Stimulated activated CD4-positive, alpha-beta T cell treated with anti-CD3 and anti-CD28 coated beads, Interleukin-4, amount 100 ng/mL, for 4 hours (primary cell): Measurements from ENCODE around the gene IQCK.

Experiments used
- DNase-seq, 2 experiments: peaks; one replicate each; pipeline ENCODE4 v3.0.0-alpha.2; 2020

Gene IQCK

GRCh38 chr16:19722269-19722952 is 4.3 kb downstream of the IQCK start:
- DNase-seq, result no peak

- DNase-seq, result no peak
Measured at GRCh38 chr16:19722981-19723380, 4.9 kb downstream of the IQCK start.

GRCh38 chr16:19728636-19728965 is 10.5 kb downstream of the IQCK start:
- no peak for DNase-seq

DNA sequence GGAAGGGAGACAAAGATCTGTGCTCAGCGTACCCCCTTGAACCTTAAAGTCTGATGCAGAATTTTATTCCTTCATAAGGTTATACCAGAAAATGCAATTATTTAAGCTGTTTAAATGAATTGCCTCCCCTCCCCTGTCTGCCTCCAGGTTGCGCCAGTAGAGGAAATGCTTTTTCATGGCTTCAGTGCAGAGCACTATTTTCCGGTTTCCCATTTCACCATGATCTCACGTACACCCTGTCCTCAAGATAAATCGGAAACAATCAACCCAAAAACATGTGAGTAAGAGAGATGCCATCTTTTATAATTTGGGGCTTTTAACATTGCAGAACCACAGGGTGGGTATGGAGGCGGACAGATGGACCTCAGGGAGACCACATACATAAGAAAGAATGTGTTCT is 15.5 kb downstream of the IQCK start:
- DNase-seq, result no peak

DNA sequence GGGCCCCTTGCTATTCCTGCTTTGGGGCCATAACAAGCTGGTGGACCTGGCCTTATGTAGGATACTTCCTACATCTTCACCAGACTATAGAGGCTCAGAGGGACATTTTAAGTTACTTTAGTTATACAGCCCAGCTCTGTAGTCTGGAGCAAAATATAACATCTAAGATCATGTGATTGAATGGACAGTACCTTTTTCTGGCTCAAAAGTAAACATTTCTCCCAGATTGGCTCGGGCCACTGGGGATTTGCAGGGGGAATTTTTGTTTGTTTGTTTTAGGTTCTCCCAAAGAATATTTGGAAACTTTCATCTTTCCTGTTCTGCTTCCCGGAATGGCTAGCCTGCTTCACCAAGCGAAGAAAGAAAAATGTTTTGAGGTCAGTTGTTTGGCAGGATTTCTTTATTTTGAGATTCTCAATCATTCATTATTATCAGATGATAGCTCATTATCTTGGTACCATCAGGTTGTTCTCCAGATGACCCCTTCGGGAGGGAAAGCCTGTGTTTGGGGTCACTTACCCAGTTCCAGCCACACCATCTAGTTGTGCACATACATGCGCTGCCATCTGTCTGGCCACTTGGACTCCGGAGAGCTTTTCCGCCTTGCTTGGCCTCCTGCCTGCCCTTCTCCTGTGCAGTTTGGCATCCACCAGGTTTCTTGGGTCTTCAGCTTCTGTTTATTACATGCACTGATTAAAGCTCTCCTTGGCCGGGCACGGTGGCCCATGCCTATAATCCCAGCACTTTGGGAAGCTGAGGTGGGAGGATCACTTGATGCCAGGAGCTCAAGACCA is 17.2 kb downstream of the IQCK start:
- no peak for DNase-seq

DNA sequence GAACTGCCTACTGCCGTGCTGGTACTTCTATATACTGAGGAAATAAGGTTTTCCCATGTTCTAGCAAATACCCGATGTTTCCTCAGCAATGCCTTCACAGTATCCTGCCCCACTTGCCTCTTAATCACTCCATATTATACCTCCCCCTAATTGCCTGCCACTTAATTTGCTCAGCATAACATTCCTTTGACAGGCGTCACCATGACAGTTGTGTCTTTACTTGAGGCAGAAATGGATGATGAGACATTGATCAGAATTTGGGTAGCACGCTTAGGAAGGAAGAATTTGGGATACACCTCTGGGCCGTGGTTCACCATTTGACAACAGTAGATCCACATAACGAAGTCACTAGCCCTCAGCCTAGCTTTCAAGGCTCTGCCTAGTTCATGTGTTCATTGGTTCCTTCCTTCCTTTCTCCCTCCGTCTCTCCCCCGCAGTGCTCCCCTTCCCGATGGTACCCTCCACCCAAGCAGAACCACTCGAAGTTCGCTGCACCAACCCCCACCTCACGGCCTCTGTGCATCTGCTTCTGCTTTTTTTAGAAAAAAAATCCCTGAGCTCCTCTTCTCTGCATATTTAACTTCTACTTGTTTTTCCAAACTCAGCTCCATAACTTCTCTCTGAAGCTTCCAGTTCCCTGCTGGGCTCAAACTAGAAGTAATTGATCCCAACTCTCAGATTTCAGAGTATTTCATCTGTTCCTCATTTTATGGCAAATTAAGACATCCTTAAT is 19.4 kb downstream of the IQCK start:
- no peak for DNase-seq

DNA sequence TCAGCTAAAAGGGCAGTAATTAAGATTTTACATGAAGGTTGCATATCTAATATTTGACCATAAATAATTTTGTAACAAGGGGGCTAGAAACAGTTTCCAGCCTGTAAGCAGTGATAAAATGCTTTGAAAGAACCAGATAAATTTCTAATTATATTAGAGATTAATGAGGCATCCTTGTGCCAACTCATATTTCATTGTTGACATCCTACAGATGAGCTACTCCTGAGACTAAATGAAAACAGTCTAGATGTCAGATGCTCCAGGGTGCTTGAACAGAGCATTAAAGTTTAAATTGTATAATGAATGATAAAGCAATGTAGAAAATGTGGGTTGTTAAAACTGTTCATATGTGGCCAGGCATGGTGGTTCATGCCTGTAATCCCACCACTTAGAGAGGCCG is 23.3 kb downstream of the IQCK start:
- no peak for DNase-seq

- no peak for DNase-seq
Measured at GRCh38 chr16:19743816-19744159, 25.7 kb downstream of the IQCK start.

DNA sequence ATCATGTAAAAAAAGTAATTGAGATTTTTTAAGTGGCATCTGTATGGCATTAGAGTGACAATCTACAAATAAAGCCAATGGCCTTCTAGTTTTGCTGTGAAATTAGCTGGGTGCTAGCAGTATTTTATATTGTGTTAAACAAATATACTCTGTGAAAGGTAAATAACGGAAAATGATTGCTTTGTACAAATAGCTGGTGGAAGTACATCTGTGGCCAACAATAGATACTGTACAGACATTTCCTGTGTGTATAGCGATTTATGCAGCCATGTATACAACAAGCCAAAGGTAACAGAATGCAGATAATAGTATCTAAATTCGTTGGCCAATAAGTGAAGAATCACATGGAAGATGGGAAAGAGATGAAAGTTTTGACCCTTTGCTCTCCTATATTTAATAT is 26.6 kb downstream of the IQCK start:
- no peak for DNase-seq

DNA sequence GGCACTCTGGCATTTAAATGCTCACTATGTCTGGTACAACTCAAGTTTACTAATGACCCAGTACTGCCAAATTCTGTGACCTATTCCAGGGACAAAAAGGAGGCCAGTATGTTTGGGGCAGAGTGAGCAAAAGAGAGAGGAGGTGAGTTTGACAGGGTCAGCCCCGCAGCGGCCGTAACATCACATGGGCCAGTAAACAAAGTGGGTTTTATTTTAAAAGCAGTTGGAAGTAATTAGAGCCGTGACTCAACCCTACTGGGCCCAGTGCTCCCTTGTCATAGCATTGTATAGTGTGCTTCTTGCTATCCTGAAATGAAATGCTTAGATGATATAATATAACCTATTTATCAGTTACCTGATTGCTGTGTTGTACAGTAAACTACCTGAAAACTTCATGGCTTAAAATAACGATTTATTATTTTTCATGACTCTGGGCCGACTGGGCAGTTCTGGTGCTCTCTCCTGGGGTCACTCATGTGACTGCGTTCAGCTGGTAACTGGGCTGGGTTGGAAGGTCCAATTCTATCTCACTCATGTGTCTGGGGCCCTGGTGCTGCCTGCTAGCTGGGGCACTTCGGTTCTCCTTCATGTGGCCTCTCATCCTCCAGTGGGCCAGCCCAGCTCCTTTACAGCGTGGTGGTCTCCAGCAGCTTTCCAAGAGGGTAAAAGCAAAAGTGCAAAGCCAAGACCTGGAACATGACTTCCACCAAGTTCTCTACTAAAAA is 27.4 kb downstream of the IQCK start:
- DNase-seq, result no peak

DNA sequence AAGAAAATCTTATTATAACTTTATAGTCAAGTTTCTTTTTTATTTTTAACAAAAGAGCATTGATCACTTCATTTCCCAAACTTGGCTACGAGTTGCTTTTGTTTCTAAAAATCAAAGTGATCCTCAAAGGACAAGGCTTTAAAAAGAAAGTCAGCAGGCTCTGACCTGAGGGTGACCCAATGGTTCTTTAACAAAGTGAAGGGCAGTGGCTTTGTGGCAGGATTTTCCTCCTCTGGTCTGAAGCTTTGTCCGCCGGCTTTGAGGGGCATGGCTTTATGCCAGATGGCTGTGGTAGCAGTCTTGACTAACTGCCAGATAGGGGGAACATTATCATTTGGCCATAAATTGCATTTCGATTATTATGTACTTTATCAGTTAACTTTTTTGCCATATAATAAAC is 28.5 kb downstream of the IQCK start:
- DNase-seq, result no peak

GRCh38 chr16:19748389-19749168 is 30.5 kb downstream of the IQCK start:
- no peak for DNase-seq

GRCh38 chr16:19749571-19750080 is 31.6 kb downstream of the IQCK start:
- no peak for DNase-seq

DNA sequence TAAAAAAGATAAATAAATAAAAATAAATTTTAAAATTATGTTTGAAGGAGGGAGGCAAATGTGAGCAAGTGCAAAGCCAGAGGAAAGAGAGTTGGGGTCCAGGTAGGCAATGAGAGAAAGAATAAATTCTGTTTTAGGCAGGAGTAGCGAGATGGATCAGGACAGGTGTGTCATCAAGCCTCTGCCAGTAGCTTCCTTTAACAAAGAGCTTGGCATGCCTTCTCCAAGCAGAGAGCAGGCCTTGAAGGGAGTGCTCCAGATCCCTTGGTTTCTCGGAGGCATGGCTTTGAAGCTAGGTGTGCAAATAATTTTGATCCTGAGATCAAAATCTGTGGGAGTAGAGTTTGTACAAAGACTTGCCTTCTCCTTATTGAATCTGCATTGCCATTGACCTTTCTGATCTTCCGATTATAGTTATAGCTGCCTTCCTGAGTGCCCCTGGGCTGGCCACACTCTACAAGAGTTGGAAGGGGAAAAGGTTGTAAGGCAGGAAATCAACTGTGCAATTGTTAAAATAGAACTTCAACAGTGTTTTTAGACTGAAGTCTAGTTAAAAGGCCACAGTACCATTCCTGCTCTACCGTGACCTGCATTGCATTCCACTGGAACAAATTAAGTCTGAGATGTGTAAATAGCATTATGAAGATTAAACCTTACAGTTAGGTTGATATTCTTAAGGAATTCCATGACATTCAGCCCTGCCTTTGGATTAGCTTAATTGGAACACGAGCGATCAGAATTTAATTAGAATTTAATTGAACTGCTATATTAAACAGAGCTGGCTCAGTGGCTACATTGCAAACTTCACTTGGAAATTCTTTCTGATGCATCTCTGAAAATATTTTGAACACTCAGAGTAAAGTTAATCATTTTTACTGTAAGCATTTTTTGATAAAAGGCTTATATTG is 33.7 kb downstream of the IQCK start:
- DNase-seq, result no peak

GRCh38 chr16:19753815-19754643 is 36.0 kb downstream of the IQCK start:
- DNase-seq, result no peak

GRCh38 chr16:19754644-19755036 is 36.6 kb downstream of the IQCK start:
- DNase-seq, result no peak

GRCh38 chr16:19755268-19755667 is 37.2 kb downstream of the IQCK start:
- DNase-seq, result no peak

GRCh38 chr16:19757026-19757425 is 39.0 kb downstream of the IQCK start:
- DNase-seq, result no peak

DNA sequence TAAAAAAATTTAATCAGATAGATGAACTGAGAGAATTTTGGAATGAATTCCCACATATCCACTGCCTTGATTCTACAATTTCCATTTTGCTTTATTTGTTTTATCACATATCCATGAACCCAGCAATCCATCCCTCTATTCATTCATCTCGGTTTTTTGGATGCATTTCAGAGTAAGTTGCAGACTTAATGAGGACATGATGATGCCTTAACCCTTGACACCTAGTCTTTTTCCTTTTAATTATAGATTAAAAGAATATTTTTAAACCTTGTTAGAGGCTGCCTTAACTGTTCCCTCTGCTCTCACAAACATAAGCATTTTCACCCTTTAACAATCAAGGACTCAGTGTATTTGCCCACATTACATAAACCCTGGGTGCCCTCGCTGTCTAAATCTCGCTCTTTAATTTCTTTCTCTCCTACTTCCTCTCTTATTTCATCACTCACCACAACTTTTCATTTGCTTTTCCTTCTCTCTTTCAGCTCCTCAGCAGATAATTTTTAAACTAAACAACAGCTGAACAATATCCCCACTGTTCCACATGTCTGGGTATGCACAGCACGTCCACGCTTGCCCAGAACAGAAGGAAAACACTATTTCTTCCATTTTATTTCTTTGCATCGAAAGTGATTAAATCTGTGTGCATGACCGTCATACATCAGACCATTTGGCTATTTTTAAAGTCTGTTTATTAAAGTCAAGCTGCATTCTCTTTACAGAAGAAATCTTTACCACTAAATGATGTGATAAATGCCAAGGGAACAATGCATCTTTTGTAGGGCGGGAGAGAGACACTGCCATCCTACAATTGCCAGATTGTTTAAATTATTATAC is 39.9 kb downstream of the IQCK start:
- no peak for DNase-seq
